Bone marrow (tissue), 2 donors: ENCODE measurements around the gene C11orf91.
"Not testable (repeated sequence)": the region's sequence is repeated elsewhere in the genome, so short reads cannot be mapped to it uniquely, and the experiment has no call there.

ENCODE experiments used
- DNase-seq, 2 donors: peaks; one replicate each; lab custom pipeline; 2025; lab: John Stamatoyannopoulos, UW

C11orf91 gene

DNA sequence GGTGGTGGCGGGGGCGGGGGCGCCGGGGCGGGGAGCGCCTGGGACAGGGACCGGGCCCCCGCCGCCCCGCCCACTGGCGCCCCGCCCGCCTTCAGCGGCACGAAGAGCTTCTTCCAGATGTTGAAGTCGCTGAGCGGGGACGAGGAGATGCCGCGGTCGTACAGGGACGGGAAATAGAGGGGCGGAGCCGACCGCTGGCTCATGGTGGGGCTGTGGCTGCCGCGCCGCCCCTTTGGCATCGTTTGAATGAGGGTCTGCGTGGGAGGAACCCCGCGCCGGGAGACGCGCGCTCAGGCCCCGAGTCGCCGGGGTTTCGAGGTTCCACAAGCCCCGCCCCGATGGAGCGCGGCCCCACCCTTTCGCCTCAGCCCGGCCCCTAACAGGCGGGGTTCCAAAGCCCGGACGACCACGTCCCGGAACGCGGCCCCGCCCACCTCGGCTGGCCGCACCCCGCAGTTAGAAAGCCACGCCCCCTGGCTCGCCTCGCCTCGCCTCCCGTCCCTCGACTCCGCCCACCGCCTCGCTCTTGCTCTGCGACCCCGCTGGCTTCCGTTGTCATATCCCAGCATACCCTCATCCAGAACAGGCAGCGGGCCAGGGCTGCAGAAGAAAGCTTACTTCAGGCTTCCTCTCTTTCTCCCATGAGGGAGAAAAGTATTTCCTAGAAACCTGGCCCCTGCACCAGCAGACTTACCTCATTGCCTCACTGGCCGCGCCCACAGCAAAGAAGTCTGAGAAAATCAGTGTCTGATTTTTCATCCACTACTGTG lies at the start of gene C11orf91:
Gene C11orf91, minus strand, starts transcription at position 325 of the 770 bp plus-strand sequence. Its CDS starts 86 bp downstream, at position 239.
- DNase-seq: peak; percentile 79 to 87

GRCh38 chr11:33747979-33748378 lies 47.4 kb upstream of the C11orf91 start:
- no peak for DNase-seq

DNA sequence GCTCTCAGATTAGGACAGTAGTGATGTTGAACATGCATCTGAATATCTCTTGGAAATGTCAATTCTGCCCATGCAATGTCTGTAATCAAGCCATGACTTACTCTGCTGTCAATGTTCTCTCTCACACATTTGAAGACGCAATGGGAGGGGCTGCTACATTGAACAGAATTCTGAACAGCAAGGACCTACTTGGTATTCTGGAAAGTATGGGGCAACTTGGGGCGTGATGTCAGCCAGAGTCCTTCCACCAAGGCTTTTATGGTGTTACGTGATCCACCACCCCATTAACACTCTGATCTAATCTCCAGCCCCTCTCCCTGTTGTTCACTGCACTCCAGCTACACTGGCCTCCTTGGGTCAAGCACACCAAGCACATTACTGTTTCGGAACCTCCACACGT lies 42.7 kb upstream of the C11orf91 start:
- DNase-seq: no peak

- DNase-seq: no peak
These were observed 41.7 kb upstream of the C11orf91 start for GRCh38 chr11:33742249-33742851.

DNA sequence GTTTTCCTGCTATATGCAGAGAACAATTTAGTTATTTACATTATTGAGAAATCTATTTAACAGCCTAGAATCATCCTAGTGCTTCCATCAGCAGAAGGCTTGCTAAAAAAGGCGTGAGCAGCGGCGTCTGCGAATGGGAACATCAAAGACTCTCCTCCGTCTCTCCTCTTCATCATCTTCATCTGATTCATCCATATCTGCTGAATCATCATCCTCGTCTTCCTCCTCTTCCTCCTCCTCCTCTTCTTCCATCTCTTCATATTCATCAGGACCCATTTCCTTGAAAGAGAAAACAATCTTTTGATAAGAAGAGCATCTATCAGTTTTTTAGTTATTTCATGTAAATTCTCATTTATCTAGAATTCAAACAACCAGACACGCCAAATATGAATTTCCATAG lies 41.2 kb upstream of the C11orf91 start:
- DNase-seq: no peak

- DNase-seq: no peak
These were observed 36.8 kb upstream of the C11orf91 start for GRCh38 chr11:33737362-33737821.

GRCh38 chr11:33736148-33736812 lies 35.7 kb upstream of the C11orf91 start, which contains the start of gene CD59:
Gene CD59 (minus strand): TSS chr11:33736423. CDS start chr11:33722445, 13,978 bp downstream.
- peak; percentile 14 to 52 for DNase-seq

- peak in 1 of 2 donors; percentile 14 for DNase-seq
These were observed 34.9 kb upstream of the C11orf91 start for GRCh38 chr11:33735271-33736147.

- no peak for DNase-seq
These were observed 34.0 kb upstream of the C11orf91 start for GRCh38 chr11:33734441-33735270.

- DNase-seq: no peak
These were observed 33.4 kb upstream of the C11orf91 start for GRCh38 chr11:33733980-33734379.

- no peak for DNase-seq
These were observed 31.3 kb upstream of the C11orf91 start for GRCh38 chr11:33731723-33732531.

DNA sequence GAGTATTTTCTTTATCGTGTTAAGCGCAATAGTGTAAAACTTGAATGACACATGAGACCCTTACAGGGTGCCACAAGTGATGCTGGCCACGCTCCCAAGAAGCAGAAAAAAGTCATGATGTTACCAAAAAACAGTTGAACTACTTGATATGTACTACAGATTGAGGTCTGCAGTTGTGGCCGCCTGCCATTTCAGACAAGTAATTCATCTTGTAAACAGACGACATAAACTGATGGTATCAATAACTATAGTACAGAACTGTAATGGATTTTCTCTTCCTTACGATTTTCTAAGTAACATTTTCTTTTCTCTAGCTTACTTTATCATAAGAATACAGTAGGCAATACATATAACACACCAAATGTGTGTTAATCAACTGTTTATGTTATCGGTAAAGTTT lies 30.1 kb upstream of the C11orf91 start:
- no peak for DNase-seq

- not testable (repeated sequence) for DNase-seq
These were observed 28.5 kb upstream of the C11orf91 start for GRCh38 chr11:33729072-33729664.

- DNase-seq: not testable (repeated sequence)
These were observed 26.9 kb upstream of the C11orf91 start for GRCh38 chr11:33727539-33727938.

GRCh38 chr11:33725496-33725895 lies 24.9 kb upstream of the C11orf91 start:
- DNase-seq: no peak

DNA sequence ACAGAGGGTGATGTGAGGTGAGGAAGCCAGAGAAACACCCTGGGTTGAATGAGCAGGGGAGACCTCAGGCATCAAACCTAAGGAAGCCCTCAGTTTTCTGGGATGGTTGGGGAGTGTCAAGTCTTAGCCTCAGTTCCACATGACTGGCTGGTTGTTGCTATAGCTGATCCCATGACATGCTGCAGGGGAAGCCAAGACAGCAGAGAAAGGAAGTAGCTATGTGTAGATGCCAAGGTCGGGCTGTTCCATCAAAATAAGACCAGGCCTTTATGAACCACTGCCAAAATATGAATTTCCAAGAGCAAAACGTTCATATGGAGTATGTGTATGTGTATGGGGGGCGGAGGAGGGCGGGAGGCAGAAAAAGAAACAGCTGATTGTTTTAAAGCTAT lies 24.0 kb upstream of the C11orf91 start:
- DNase-seq: no peak

GRCh38 chr11:33723238-33723881 lies 22.7 kb upstream of the C11orf91 start:
- DNase-seq: peak in 1 of 2 donors; percentile 29

GRCh38 chr11:33722590-33723234 lies 22.1 kb upstream of the C11orf91 start:
- DNase-seq: no peak

GRCh38 chr11:33721984-33722383 lies 21.4 kb upstream of the C11orf91 start:
- no peak for DNase-seq
